ENCODE results near the gene FOXO3.
A peak's percentile ranks its signal among the peaks of the same experiment; 100 is the strongest.

Gene FOXO3

GRCh38 chr6:108576709-108577108, 16.0 kb downstream of the FOXO3 start:
- peak; percentile 24 for DNase-seq

GRCh38 chr6:108578166-108578565, 17.4 kb downstream of the FOXO3 start:
- no peak for DNase-seq

- no peak for DNase-seq
These were observed 18.0 kb downstream of the FOXO3 start for GRCh38 chr6:108578595-108579327.

- no peak for DNase-seq
These were observed 18.6 kb downstream of the FOXO3 start for GRCh38 chr6:108579328-108579721.

GRCh38 chr6:108580646-108581045, 19.9 kb downstream of the FOXO3 start:
- no peak for DNase-seq

- no peak for DNase-seq
These were observed 20.7 kb downstream of the FOXO3 start for GRCh38 chr6:108581237-108581931.

- no peak for DNase-seq
These were observed 21.3 kb downstream of the FOXO3 start for GRCh38 chr6:108581932-108582475.

GRCh38 chr6:108582618-108583017, 21.9 kb downstream of the FOXO3 start:
- DNase-seq, result no peak

- no peak for DNase-seq
These were observed 23.6 kb downstream of the FOXO3 start for GRCh38 chr6:108584323-108584722.

- no peak for DNase-seq
These were observed 24.6 kb downstream of the FOXO3 start for GRCh38 chr6:108585359-108585758.

GRCh38 chr6:108585921-108586536, 25.3 kb downstream of the FOXO3 start:
- DNase-seq, result no peak

GRCh38 chr6:108587258-108588059, 26.7 kb downstream of the FOXO3 start:
- DNase-seq, result no peak

- no peak for DNase-seq
These were observed 27.9 kb downstream of the FOXO3 start for GRCh38 chr6:108588586-108588985.

GRCh38 chr6:108589244-108589791, 28.6 kb downstream of the FOXO3 start:
- no peak for DNase-seq

GRCh38 chr6:108591040-108591816, 30.5 kb downstream of the FOXO3 start:
- no peak for DNase-seq

GRCh38 chr6:108592371-108593337, 31.9 kb downstream of the FOXO3 start:
- peak; percentile 80 for DNase-seq

- no peak for DNase-seq
These were observed 33.4 kb downstream of the FOXO3 start for GRCh38 chr6:108594151-108594550.

GRCh38 chr6:108594640-108595039, 33.9 kb downstream of the FOXO3 start:
- no peak for DNase-seq

- DNase-seq, result no peak
These were observed 36.2 kb downstream of the FOXO3 start for GRCh38 chr6:108596956-108597355.

GRCh38 chr6:108597572-108598304, 37.0 kb downstream of the FOXO3 start:
- no peak for DNase-seq
